Measurements from ENCODE around the gene IER3. TPM values are rescaled to one million over a fixed set of nuclear protein-coding genes. Genes with fewer than 3 reads are reported as not detected.
"Not testable (repeated sequence)": the region's sequence is repeated elsewhere in the genome, so short reads cannot be mapped to it uniquely, and the experiment has no call there.

The IER3 gene
- total RNA-seq, 1 donor: 546 TPM

- no peaks in the 10 kb centered on the region for H3K27me3 ChIP-seq (ENCODE audit: insufficient read depth, low read length)
- peaks cover 34% of the 10 kb centered on the region for H3K4me1 ChIP-seq (ENCODE audit: insufficient read depth, low read length)
- no peaks in the 10 kb centered on the region for H3K9me3 ChIP-seq (ENCODE audit: low read depth, low read length)
- H3K4me3 ChIP-seq (ENCODE audit: low read length): no peak overlapping the region
Observed at GRCh38 chr6:30763155-30763617, 18.8 kb upstream of the IER3 start.

GRCh38 chr6:30761791-30762429, 17.6 kb upstream of the IER3 start:
- H3K27me3 ChIP-seq (ENCODE audit: insufficient read depth, low read length): no peaks in the 10 kb centered on the region
- H3K4me1 ChIP-seq (ENCODE audit: insufficient read depth, low read length): peaks cover 26% of the 10 kb centered on the region
- no peak overlapping the region for H3K4me3 ChIP-seq (ENCODE audit: low read length)
- H3K9me3 ChIP-seq (ENCODE audit: low read depth, low read length): no peaks in the 10 kb centered on the region

- Histone ChIP-seq H3K9me3 (ENCODE audit: low read depth, low read length) (no peaks in the 10 kb centered on the region), H3K4me1 (ENCODE audit: insufficient read depth, low read length) (peaks cover 30% of the 10 kb centered on the region), H3K4me3 (ENCODE audit: low read length) (no peak overlapping the region), H3K27me3 (ENCODE audit: insufficient read depth, low read length) (no peaks in the 10 kb centered on the region)
Observed at GRCh38 chr6:30760549-30760948, 16.2 kb upstream of the IER3 start.

GRCh38 chr6:30759575-30760239, 15.4 kb upstream of the IER3 start:
- H3K4me3 ChIP-seq (ENCODE audit: low read length): no peak overlapping the region

GRCh38 chr6:30757261-30757904, 13.0 kb upstream of the IER3 start:
- Histone ChIP-seq H3K27me3 (ENCODE audit: insufficient read depth, low read length) (no peaks in the 10 kb centered on the region), H3K9me3 (ENCODE audit: low read depth, low read length) (no peaks in the 10 kb centered on the region), H3K4me1 (ENCODE audit: insufficient read depth, low read length) (peaks cover 38% of the 10 kb centered on the region), H3K4me3 (ENCODE audit: low read length) (no peak overlapping the region)

More at GRCh38 chr6:30759575-30760239, 15.4 kb upstream of the IER3 start:
- H3K9me3 ChIP-seq (ENCODE audit: low read depth, low read length): no peaks in the 10 kb centered on the region
- H3K27me3 ChIP-seq (ENCODE audit: insufficient read depth, low read length): no peaks in the 10 kb centered on the region
- peaks cover 30% of the 10 kb centered on the region for H3K4me1 ChIP-seq (ENCODE audit: insufficient read depth, low read length)

- H3K9me3 ChIP-seq (ENCODE audit: low read depth, low read length); H3K27me3 ChIP-seq (ENCODE audit: insufficient read depth, low read length); H3K4me3 ChIP-seq (ENCODE audit: low read length): not testable (repeated sequence)
- H3K4me1 ChIP-seq (ENCODE audit: insufficient read depth, low read length): peaks cover 42% of the 10 kb centered on the region
Observed at GRCh38 chr6:30756405-30757003, 12.2 kb upstream of the IER3 start.

GRCh38 chr6:30754631-30755030, 10.3 kb upstream of the IER3 start:
- Histone ChIP-seq H3K4me3 (ENCODE audit: low read length) (no peak overlapping the region), H3K9me3 (ENCODE audit: low read depth, low read length) (no peaks in the 10 kb centered on the region), H3K27me3 (ENCODE audit: insufficient read depth, low read length) (no peaks in the 10 kb centered on the region), H3K4me1 (ENCODE audit: insufficient read depth, low read length) (peaks cover 37% of the 10 kb centered on the region)

GRCh38 chr6:30752157-30752927, 8.0 kb upstream of the IER3 start:
- Histone ChIP-seq H3K27me3 (ENCODE audit: insufficient read depth, low read length) (no peaks in the 10 kb centered on the region), H3K4me1 (ENCODE audit: insufficient read depth, low read length) (peaks cover 25% of the 10 kb centered on the region), H3K4me3 (ENCODE audit: low read length) (no peak overlapping the region), H3K9me3 (ENCODE audit: low read depth, low read length) (no peaks in the 10 kb centered on the region)

- H3K9me3 ChIP-seq (ENCODE audit: low read depth, low read length): no peaks in the 10 kb centered on the region
- no peaks in the 10 kb centered on the region for H3K27me3 ChIP-seq (ENCODE audit: insufficient read depth, low read length)
- no peak overlapping the region for H3K4me3 ChIP-seq (ENCODE audit: low read length)
- peaks cover 21% of the 10 kb centered on the region for H3K4me1 ChIP-seq (ENCODE audit: insufficient read depth, low read length)
Observed at GRCh38 chr6:30750379-30750668, 6.0 kb upstream of the IER3 start.

GRCh38 chr6:30749554-30750378, 5.4 kb upstream of the IER3 start:
- Histone ChIP-seq H3K4me3 (ENCODE audit: low read length) (no peak overlapping the region), H3K4me1 (ENCODE audit: insufficient read depth, low read length) (peaks cover 23% of the 10 kb centered on the region), H3K9me3 (ENCODE audit: low read depth, low read length) (no peaks in the 10 kb centered on the region), H3K27me3 (ENCODE audit: insufficient read depth, low read length) (no peaks in the 10 kb centered on the region)

- Histone ChIP-seq H3K9me3 (ENCODE audit: low read depth, low read length) (no peaks in the 10 kb centered on the region), H3K4me1 (ENCODE audit: insufficient read depth, low read length) (peaks cover 27% of the 10 kb centered on the region), H3K27me3 (ENCODE audit: insufficient read depth, low read length) (no peaks in the 10 kb centered on the region), H3K4me3 (ENCODE audit: low read length) (no peak overlapping the region)
Observed at GRCh38 chr6:30748851-30749540, 4.6 kb upstream of the IER3 start.

GRCh38 chr6:30747902-30748769, 3.8 kb upstream of the IER3 start:
- Histone ChIP-seq H3K4me3 (ENCODE audit: low read length) (no peak overlapping the region), H3K9me3 (ENCODE audit: low read depth, low read length) (no peaks in the 10 kb centered on the region), H3K27me3 (ENCODE audit: insufficient read depth, low read length) (no peaks in the 10 kb centered on the region), H3K4me1 (ENCODE audit: insufficient read depth, low read length) (peaks cover 33% of the 10 kb centered on the region)

- Histone ChIP-seq H3K9me3 (ENCODE audit: low read depth, low read length) (no peaks in the 10 kb centered on the region), H3K4me3 (ENCODE audit: low read length) (no peak overlapping the region), H3K27me3 (ENCODE audit: insufficient read depth, low read length) (no peaks in the 10 kb centered on the region), H3K4me1 (ENCODE audit: insufficient read depth, low read length) (peaks cover 28% of the 10 kb centered on the region)
Observed at GRCh38 chr6:30747300-30747687, 2.9 kb upstream of the IER3 start.
